HCT116 (cell line): ENCODE results near the gene MEF2B. TPM values are rescaled to one million over a fixed set of nuclear protein-coding genes. Genes with fewer than 3 reads are reported as not detected.
A peak's percentile ranks its signal among the peaks of the same experiment; 100 is the strongest.

ENCODE experiments used
- ATAC-seq: fragments of 200-7000 bp; cut with Tn5 transposase; 2 replicates; pipeline ENCODE4 v1.9.1; 2020; ENCODE audit warnings: mild to moderate bottlenecking, moderate library complexity
- BruUV-seq: library from RNA; stranded (reverse); fragments of 400-500 nt; replicated peaks from 2 replicates; lab custom pipeline; 2021; lab: Mats Ljungman, UMichigan
- CTCF ChIA-PET: fragments of 300-600 bp; sonication (Branson Sonifier 250); formaldehyde crosslinking; loops from one replicate; lab custom pipeline; 2021; ENCODE audit warnings: antibody characterized with exemption; lab: Charles Lee
- POLR2A ChIA-PET: fragments of 300-600, 350-600 bp; sonication (Branson Sonifier 250); formaldehyde crosslinking; loops from one replicate; lab custom pipeline; 2021; ENCODE audit warnings: antibody characterized with exemption; lab: Charles Lee
- RAD21 ChIA-PET, 2 experiments: fragments of 300-600 bp; sonication (Branson Sonifier 250); formaldehyde crosslinking; loops; one replicate each; lab custom pipeline; 2023; ENCODE audit warnings: low total read pairs in 2 of 2; ENCODE audit not compliant: uncharacterized antibody in 2 of 2, unreplicated experiment in 2 of 2, low non-redundant PET in 1 of 2; lab: Charles Lee
- DNase-seq: peaks from one replicate; pipeline ENCODE4 v3.0.0-alpha.2; 2010; ENCODE audit warnings: low read depth, low spot score
- H2AFZ ChIP-seq: fragments of 200-600 bp; shearing (Covaris generic), sonication (generic); 2 replicates; pipeline ENCODE4 v1.6.1; 2017; ENCODE audit warnings: low read depth, mixed run types, mixed read lengths, antibody characterized with exemption, low read length; ENCODE audit not compliant: poor library complexity, severe bottlenecking
- H3K27ac ChIP-seq: 2 replicates; pipeline ENCODE4 v1.5.1; 2012; ENCODE audit warnings: low read depth, low read length
- H3K27me3 ChIP-seq: fragments of 200-600 bp; sonication (generic); 2 replicates; pipeline ENCODE4 v1.6.1; 2016; ENCODE audit warnings: mixed run types, low read length, mixed read lengths; ENCODE audit not compliant: insufficient read depth
- H3K36me3 ChIP-seq, 2 experiments: fragments of 200-500 bp in 1 of 2; fragments of 200-600 bp in 1 of 2; sonication (Bioruptor generic) in 1 of 2; sonication (generic) in 1 of 2; 2 replicates each; pipeline versions ENCODE4 v1.5.1 to v1.6.1; 2014 to 2016; ENCODE audit warnings: low read length in 2 of 2, inconsistent platforms in 1 of 2, mixed read lengths in 1 of 2, mixed run types in 1 of 2; ENCODE audit not compliant: insufficient read depth in 2 of 2, control insufficient read depth in 1 of 2
- H3K4me1 ChIP-seq, 2 experiments: fragments of 200-600 bp in 1 of 2; sonication (generic) in 1 of 2; 2 replicates each; pipeline versions ENCODE4 v1.5.1 to v1.6.1; 2012 to 2017; ENCODE audit warnings: low read length in 2 of 2, inconsistent platforms in 1 of 2, mild to moderate bottlenecking in 1 of 2, mixed read lengths in 1 of 2, mixed run types in 1 of 2, moderate library complexity in 1 of 2; ENCODE audit not compliant: insufficient read depth in 2 of 2, control insufficient read depth in 1 of 2
- H3K4me2 ChIP-seq: fragments of 200-600 bp; sonication (generic); 2 replicates; pipeline ENCODE4 v1.6.1; 2017; ENCODE audit warnings: mixed run types, low read length, mixed read lengths
- H3K4me3 ChIP-seq, 2 experiments: fragments of 200-600 bp in 1 of 2; sonication (generic) in 1 of 2; replicated peaks in 1 of 2; 2 replicates each; pipeline ENCODE4 v1.5.1; 2011 to 2016; ENCODE audit warnings: low read length in 2 of 2, control low read depth in 1 of 2, low read depth in 1 of 2, mild to moderate bottlenecking in 1 of 2, mixed read lengths in 1 of 2, mixed run types in 1 of 2
- H3K79me2 ChIP-seq: fragments of 200-600 bp; sonication (generic); 2 replicates; pipeline ENCODE4 v1.6.1; 2017; ENCODE audit warnings: mild to moderate bottlenecking, mixed run types, low read length, moderate library complexity, mixed read lengths; ENCODE audit not compliant: insufficient read depth
- H3K9ac ChIP-seq: fragments of 200-600 bp; sonication (generic); 2 replicates; pipeline ENCODE4 v1.6.1; 2016; ENCODE audit warnings: low read length, mixed read lengths
- H3K9me2 ChIP-seq: fragments of 200-600 bp; sonication (generic), shearing (Covaris generic); 2 replicates; pipeline ENCODE4 v1.6.1; 2017; ENCODE audit warnings: mixed run types, mild to moderate bottlenecking, moderate library complexity; ENCODE audit not compliant: insufficient read depth
- H3K9me3 ChIP-seq, 2 experiments: fragments of 200-500 bp in 1 of 2; fragments of 200-600 bp in 1 of 2; sonication (Bioruptor generic) in 1 of 2; sonication (generic) in 1 of 2; 2 replicates each; pipeline ENCODE4 v1.6.1; 2014 to 2017; ENCODE audit warnings: low read length in 2 of 2, mixed read lengths in 2 of 2, inconsistent platforms in 1 of 2, low read depth in 1 of 2, mild to moderate bottlenecking in 1 of 2, mixed run types in 1 of 2, moderate library complexity in 1 of 2; ENCODE audit not compliant: control insufficient read depth in 1 of 2, insufficient read depth in 1 of 2
- H4K20me1 ChIP-seq: fragments of 200-600 bp; sonication (generic), shearing (Covaris generic); 2 replicates; pipeline ENCODE4 v1.6.1; 2017; ENCODE audit warnings: mixed run types, mild to moderate bottlenecking, moderate library complexity; ENCODE audit not compliant: insufficient read depth
- CEBPB ChIP-seq: IDR thresholded peaks from 2 replicates; pipeline ENCODE4 v1.6.1; 2012; ENCODE audit warnings: low read depth
- POLR2A ChIP-seq: IDR thresholded peaks from 2 replicates; pipeline ENCODE4 v1.7.0; 2011; ENCODE audit warnings: borderline replicate concordance; ENCODE audit not compliant: insufficient read depth, insufficient read length; ENCODE audit errors: extremely low read depth
- POLR2AphosphoS5 ChIP-seq: IDR thresholded peaks from 2 replicates; pipeline ENCODE4 v1.6.1; 2011; ENCODE audit warnings: mild to moderate bottlenecking, low read depth, low read length, moderate library complexity
- RAD21 ChIP-seq: IDR thresholded peaks from 2 replicates; pipeline ENCODE4 v1.6.1; 2012; ENCODE audit warnings: low read depth, mild to moderate bottlenecking
- SRF ChIP-seq: IDR thresholded peaks from 2 replicates; pipeline ENCODE4 v1.6.1; 2012; ENCODE audit warnings: low read depth
- YY1 ChIP-seq: IDR thresholded peaks from 2 replicates; pipeline ENCODE4 v1.6.1; 2011; ENCODE audit warnings: low read length, low read depth, moderate library complexity, mild to moderate bottlenecking; ENCODE audit not compliant: insufficient replicate concordance; ENCODE audit errors: extremely low read depth
- ZFX ChIP-seq: fragments of 450-650 bp; IDR thresholded peaks from 2 replicates; pipeline ENCODE4 v1.6.1; 2017
- intact Hi-C: fragments of 100-400 bp; cut with micrococcal nuclease; formaldehyde crosslinking; loops from 2 replicates; pipeline ENCODE4 v1.10.0; 2022
- total RNA-seq: library from RNA; stranded (reverse); gene quantifications from one replicate; pipeline ENCODE4 v1.2.1, GENCODE V29; 2021; ENCODE audit not compliant: unreplicated experiment
- TF ChIP-seq, protein P1 (sequence below): IDR thresholded peaks from 2 replicates; pipeline ENCODE4 v1.6.1; 2012
- TF ChIP-seq, protein P2 (sequence below), 3 experiments: fragments of 200-600 bp in 1 of 3; sonication (generic) in 1 of 3; IDR thresholded peaks in 2 of 3; conservative IDR thresholded peaks in 1 of 3; 2 replicates each; pipeline ENCODE4 v1.5.1; 2012 to 2017; ENCODE audit warnings: low read depth in 2 of 3, low read length in 2 of 3, antibody characterized with exemption in 1 of 3, borderline replicate concordance in 1 of 3, control low read depth in 1 of 3, mild to moderate bottlenecking in 1 of 3, mixed read lengths in 1 of 3, mixed run types in 1 of 3, moderate library complexity in 1 of 3; ENCODE audit not compliant: insufficient read depth in 1 of 3
- TF ChIP-seq, protein P3 (sequence below): IDR thresholded peaks from 2 replicates; pipeline ENCODE4 v1.6.1; 2012
- TF ChIP-seq, protein P4 (sequence below): IDR thresholded peaks from 2 replicates; pipeline ENCODE4 v1.6.1; 2011; ENCODE audit warnings: mild to moderate bottlenecking, low read length, moderate library complexity; ENCODE audit not compliant: insufficient replicate concordance; ENCODE audit errors: extremely low read depth

MEF2B gene
- total RNA-seq, 1 experiment from 2014 or later = 7.9 TPM

DNA sequence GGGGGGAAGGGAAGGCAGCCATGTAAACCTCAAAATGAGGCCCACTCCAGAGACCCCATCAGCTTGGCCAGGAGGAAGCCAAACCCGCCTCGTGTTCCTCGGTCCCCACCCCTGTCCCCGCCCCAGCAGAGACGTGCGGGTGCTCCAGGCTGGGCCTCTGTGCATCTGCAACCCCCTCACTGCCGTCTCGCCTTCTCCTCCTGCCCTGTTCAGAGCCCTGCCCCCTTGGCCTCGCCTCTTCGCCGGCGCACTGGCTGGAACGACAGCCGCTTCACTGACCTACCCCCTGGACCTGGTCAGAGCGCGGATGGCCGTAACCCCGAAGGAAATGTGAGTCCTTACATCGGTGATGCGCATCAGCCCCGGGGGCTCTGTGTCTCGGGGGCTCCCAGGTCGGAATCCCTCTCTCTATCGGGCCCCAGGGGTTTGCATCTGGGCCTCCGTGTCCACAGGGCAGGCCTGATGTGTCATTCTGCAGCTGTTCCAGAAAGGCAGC is 64.0 kb downstream of the MEF2B start:
- Histone ChIP-seq H3K9me3 (no peaks in the 10 kb centered on the region), H3K27me3 (no peaks in the 10 kb centered on the region), H3K9ac (peak overlapping the region; percentile 61), H3K36me3 (no peaks in the 10 kb centered on the region), H3K79me2 (no peaks in the 10 kb centered on the region), H3K9me2 (no peaks in the 10 kb centered on the region), H3K4me1 (peaks cover 39 to 66% of the 10 kb centered on the region in 2 experiments), H2AFZ (peak overlapping the region; percentile 78), H3K4me2 (peak overlapping the region; percentile 75), H4K20me1 (no peaks in the 10 kb centered on the region), H3K27ac (peak overlapping the region; percentile 83), H3K4me3 (peak overlapping the region; percentile 56 to 63)
- 0 out of 2 replicates have a peak, but pooled peaks have one; percentile 0 for ATAC-seq
- intact Hi-C loops = no loop called here
- DNase-seq = no peak
- RAD21 ChIA-PET = no interaction called here
- CTCF ChIA-PET = no interaction called here
- POLR2A ChIA-PET = no interaction called here
- BruUV-seq = no TSS peak
- TF ChIP-seq SRF = no peak
- TF ChIP-seq, protein P1, sequence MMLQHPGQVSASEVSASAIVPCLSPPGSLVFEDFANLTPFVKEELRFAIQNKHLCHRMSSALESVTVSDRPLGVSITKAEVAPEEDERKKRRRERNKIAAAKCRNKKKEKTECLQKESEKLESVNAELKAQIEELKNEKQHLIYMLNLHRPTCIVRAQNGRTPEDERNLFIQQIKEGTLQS = no peak
- TF ChIP-seq ZFX = no peak
- no peak for TF ChIP-seq POLR2AphosphoS5
- TF ChIP-seq YY1 = no peak
- no peak for TF ChIP-seq POLR2A
- TF ChIP-seq, protein P2, sequence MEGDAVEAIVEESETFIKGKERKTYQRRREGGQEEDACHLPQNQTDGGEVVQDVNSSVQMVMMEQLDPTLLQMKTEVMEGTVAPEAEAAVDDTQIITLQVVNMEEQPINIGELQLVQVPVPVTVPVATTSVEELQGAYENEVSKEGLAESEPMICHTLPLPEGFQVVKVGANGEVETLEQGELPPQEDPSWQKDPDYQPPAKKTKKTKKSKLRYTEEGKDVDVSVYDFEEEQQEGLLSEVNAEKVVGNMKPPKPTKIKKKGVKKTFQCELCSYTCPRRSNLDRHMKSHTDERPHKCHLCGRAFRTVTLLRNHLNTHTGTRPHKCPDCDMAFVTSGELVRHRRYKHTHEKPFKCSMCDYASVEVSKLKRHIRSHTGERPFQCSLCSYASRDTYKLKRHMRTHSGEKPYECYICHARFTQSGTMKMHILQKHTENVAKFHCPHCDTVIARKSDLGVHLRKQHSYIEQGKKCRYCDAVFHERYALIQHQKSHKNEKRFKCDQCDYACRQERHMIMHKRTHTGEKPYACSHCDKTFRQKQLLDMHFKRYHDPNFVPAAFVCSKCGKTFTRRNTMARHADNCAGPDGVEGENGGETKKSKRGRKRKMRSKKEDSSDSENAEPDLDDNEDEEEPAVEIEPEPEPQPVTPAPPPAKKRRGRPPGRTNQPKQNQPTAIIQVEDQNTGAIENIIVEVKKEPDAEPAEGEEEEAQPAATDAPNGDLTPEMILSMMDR (IDR thresholded peaks at IDR 0.05 in 2 of 3, conservative IDR thresholded peaks at IDR 0.05 in 1 of 3; ENCODE audit: borderline replicate concordance in 1 of 3, insufficient read depth in 1 of 3, low read depth in 2 of 3, low read length in 2 of 3) = no peak
- TF ChIP-seq RAD21 = no peak
- TF ChIP-seq, protein P3, sequence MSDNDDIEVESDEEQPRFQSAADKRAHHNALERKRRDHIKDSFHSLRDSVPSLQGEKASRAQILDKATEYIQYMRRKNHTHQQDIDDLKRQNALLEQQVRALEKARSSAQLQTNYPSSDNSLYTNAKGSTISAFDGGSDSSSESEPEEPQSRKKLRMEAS = no peak
- TF ChIP-seq, protein P4, sequence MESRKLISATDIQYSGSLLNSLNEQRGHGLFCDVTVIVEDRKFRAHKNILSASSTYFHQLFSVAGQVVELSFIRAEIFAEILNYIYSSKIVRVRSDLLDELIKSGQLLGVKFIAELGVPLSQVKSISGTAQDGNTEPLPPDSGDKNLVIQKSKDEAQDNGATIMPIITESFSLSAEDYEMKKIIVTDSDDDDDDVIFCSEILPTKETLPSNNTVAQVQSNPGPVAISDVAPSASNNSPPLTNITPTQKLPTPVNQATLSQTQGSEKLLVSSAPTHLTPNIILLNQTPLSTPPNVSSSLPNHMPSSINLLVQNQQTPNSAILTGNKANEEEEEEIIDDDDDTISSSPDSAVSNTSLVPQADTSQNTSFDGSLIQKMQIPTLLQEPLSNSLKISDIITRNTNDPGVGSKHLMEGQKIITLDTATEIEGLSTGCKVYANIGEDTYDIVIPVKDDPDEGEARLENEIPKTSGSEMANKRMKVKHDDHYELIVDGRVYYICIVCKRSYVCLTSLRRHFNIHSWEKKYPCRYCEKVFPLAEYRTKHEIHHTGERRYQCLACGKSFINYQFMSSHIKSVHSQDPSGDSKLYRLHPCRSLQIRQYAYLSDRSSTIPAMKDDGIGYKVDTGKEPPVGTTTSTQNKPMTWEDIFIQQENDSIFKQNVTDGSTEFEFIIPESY = no peak
- TF ChIP-seq CEBPB = no peak
